Thyroid gland (tissue), 4 donors: ENCODE measurements around the gene ELAPOR2.
"Not testable (repeated sequence)": the region's sequence is repeated elsewhere in the genome, so short reads cannot be mapped to it uniquely, and the experiment has no call there.

Experiments
- CTCF ChIP-seq, 6 experiments: fragments of 200-600 bp in 3 of 6; fragments of 450-650 bp in 3 of 6; sonication (generic) in 3 of 6; IDR thresholded peaks; one replicate each; pipeline ENCODE4 v1.5.1; 2016 to 2019; ENCODE audit warnings: antibody characterized with exemption in 6 of 6, mild to moderate bottlenecking in 2 of 6, inconsistent platforms in 1 of 6, moderate library complexity in 1 of 6
- POLR2A ChIP-seq, 2 donors: fragments of 450-650 bp; IDR thresholded peaks; one replicate each; pipeline ENCODE4 v1.6.1; 2017; ENCODE audit warnings: antibody characterized with exemption in 2 of 2, mild to moderate bottlenecking in 2 of 2, moderate library complexity in 1 of 2

GRCh38 chr7:87044713-87045112, 14.7 kb downstream of the ELAPOR2 start:
- not testable (repeated sequence) for TF ChIP-seq CTCF, POLR2A (IDR thresholded peaks at IDR 0.05)
